Astrocyte (in vitro differentiated cells and primary cell): ENCODE data around the gene PLXNC1. TPM values are rescaled to one million over a fixed set of nuclear protein-coding genes. Genes with fewer than 3 reads are reported as not detected.

Experiments
- DNase-seq: peaks from one replicate; pipeline ENCODE4 v3.0.0-alpha.2; 2010; ENCODE audit warnings: low read depth
- FAIRE-seq: peaks from 2 replicates; lab custom pipeline; 2011; peaks lifted over from hg19 to GRCh38; lab: Jason Lieb, UNC
- H2AFZ ChIP-seq: 2 replicates; pipeline ENCODE4 v1.6.0; 2012; ENCODE audit warnings: low read depth, low read length, inconsistent platforms
- H3K27ac ChIP-seq: 2 replicates; pipeline ENCODE4 v1.5.1; 2011; ENCODE audit warnings: low read depth, low read length, inconsistent platforms
- H3K27me3 ChIP-seq: 2 replicates; pipeline ENCODE4 v1.6.0; 2011; ENCODE audit warnings: low read length, inconsistent platforms; ENCODE audit not compliant: insufficient read depth
- H3K36me3 ChIP-seq: 2 replicates; pipeline ENCODE4 v1.5.1; 2011; ENCODE audit warnings: low read length, inconsistent platforms; ENCODE audit not compliant: insufficient read depth
- H3K4me1 ChIP-seq: 2 replicates; pipeline ENCODE4 v1.5.1; 2011; ENCODE audit warnings: low read length, inconsistent platforms; ENCODE audit not compliant: insufficient read depth
- H3K4me2 ChIP-seq: 2 replicates; pipeline ENCODE4 v1.6.0; 2012; ENCODE audit warnings: low read length, inconsistent platforms
- H3K4me3 ChIP-seq: 2 replicates; pipeline ENCODE4 v1.5.1; 2011; ENCODE audit warnings: low read depth, mild to moderate bottlenecking, low read length, inconsistent platforms; ENCODE audit not compliant: insufficient read depth
- H3K79me2 ChIP-seq: 2 replicates; pipeline ENCODE4 v1.6.0; 2012; ENCODE audit warnings: mild to moderate bottlenecking, low read length, inconsistent platforms; ENCODE audit not compliant: insufficient read depth
- H3K9ac ChIP-seq: 2 replicates; pipeline ENCODE4 v1.6.0; 2012; ENCODE audit warnings: mild to moderate bottlenecking, low read length, inconsistent platforms
- H3K9me3 ChIP-seq: 2 replicates; pipeline ENCODE4 v1.5.1; 2012; ENCODE audit warnings: low read depth, mild to moderate bottlenecking, low read length, inconsistent platforms; ENCODE audit not compliant: insufficient read depth
- H4K20me1 ChIP-seq: 2 replicates; pipeline ENCODE4 v1.6.0; 2012; ENCODE audit warnings: low read length, inconsistent platforms; ENCODE audit not compliant: insufficient read depth
- H3K27ac Mint-ChIP-seq: one replicate; pipeline ENCODE4 v1.8.0; 2021; ENCODE audit warnings: mild to moderate bottlenecking, mixed read lengths; ENCODE audit not compliant: unreplicated experiment
- H3K27me3 Mint-ChIP-seq: one replicate; pipeline ENCODE4 v1.8.0; 2021; ENCODE audit warnings: low read depth, mixed read lengths; ENCODE audit not compliant: unreplicated experiment
- H3K36me3 Mint-ChIP-seq: one replicate; pipeline ENCODE4 v1.8.0; 2021; ENCODE audit warnings: low read depth, mixed read lengths; ENCODE audit not compliant: unreplicated experiment
- H3K4me1 Mint-ChIP-seq: one replicate; pipeline ENCODE4 v1.8.0; 2021; ENCODE audit warnings: low read depth, mixed read lengths; ENCODE audit not compliant: unreplicated experiment
- H3K4me3 Mint-ChIP-seq: one replicate; pipeline ENCODE4 v1.8.0; 2021; ENCODE audit warnings: mild to moderate bottlenecking, moderate library complexity, mixed read lengths; ENCODE audit not compliant: unreplicated experiment
- H3K9me3 Mint-ChIP-seq: one replicate; pipeline ENCODE4 v1.8.0; 2021; ENCODE audit warnings: mild to moderate bottlenecking, mixed read lengths; ENCODE audit not compliant: unreplicated experiment
- EZH2 ChIP-seq: IDR thresholded peaks from 2 replicates; pipeline ENCODE4 v1.6.1; 2012; ENCODE audit warnings: mild to moderate bottlenecking, low read length, inconsistent platforms; ENCODE audit not compliant: insufficient read depth
- total RNA-seq: library from RNA; stranded (reverse); gene quantifications from 2 replicates; pipeline ENCODE4 v1.2.1, GENCODE V29; 2021
- TF ChIP-seq, protein P1 (sequence below): IDR thresholded peaks from 2 replicates; pipeline ENCODE4 v1.5.1; 2011; ENCODE audit warnings: low read depth, mild to moderate bottlenecking, inconsistent platforms, low read length, moderate library complexity; ENCODE audit not compliant: insufficient read depth

The PLXNC1 gene
- total RNA-seq, 1 donor from 2014 or later = 6.9 TPM

- no peaks in the 10 kb centered on the region for H3K79me2 ChIP-seq
- no peaks in the 10 kb centered on the region for H3K9me3 ChIP-seq
- H3K9ac ChIP-seq = no peak overlapping the region
- no peak overlapping the region for H2AFZ ChIP-seq
- H3K4me3 ChIP-seq = no peak overlapping the region
- H4K20me1 ChIP-seq = no peaks in the 10 kb centered on the region
- no peak for DNase-seq
- no peaks in the 10 kb centered on the region for H3K36me3 ChIP-seq
- H3K27me3 Mint-ChIP-seq = no peaks in the 10 kb centered on the region
- no peak overlapping the region for H3K27ac Mint-ChIP-seq
- peaks cover 3% of the 10 kb centered on the region for H3K4me1 Mint-ChIP-seq
- peaks cover 29% of the 10 kb centered on the region for H3K36me3 Mint-ChIP-seq
- H3K4me2 ChIP-seq = no peak overlapping the region
- peaks cover 2% of the 10 kb centered on the region for H3K9me3 Mint-ChIP-seq
- no peak overlapping the region for H3K4me3 Mint-ChIP-seq
- FAIRE-seq = no peak
- no peak overlapping the region for H3K27ac ChIP-seq
- no peaks in the 10 kb centered on the region for H3K4me1 ChIP-seq
- no peaks in the 10 kb centered on the region for H3K27me3 ChIP-seq
- TF ChIP-seq, protein P1, sequence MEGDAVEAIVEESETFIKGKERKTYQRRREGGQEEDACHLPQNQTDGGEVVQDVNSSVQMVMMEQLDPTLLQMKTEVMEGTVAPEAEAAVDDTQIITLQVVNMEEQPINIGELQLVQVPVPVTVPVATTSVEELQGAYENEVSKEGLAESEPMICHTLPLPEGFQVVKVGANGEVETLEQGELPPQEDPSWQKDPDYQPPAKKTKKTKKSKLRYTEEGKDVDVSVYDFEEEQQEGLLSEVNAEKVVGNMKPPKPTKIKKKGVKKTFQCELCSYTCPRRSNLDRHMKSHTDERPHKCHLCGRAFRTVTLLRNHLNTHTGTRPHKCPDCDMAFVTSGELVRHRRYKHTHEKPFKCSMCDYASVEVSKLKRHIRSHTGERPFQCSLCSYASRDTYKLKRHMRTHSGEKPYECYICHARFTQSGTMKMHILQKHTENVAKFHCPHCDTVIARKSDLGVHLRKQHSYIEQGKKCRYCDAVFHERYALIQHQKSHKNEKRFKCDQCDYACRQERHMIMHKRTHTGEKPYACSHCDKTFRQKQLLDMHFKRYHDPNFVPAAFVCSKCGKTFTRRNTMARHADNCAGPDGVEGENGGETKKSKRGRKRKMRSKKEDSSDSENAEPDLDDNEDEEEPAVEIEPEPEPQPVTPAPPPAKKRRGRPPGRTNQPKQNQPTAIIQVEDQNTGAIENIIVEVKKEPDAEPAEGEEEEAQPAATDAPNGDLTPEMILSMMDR = no peak
- TF ChIP-seq EZH2 = no peak
Observed at GRCh38 chr12:94297096-94297699, 148.8 kb downstream of the PLXNC1 start.

GRCh38 chr12:94297876-94298505, 149.6 kb downstream of the PLXNC1 start:
- Histone ChIP-seq H3K27ac (no peak overlapping the region), H2AFZ (no peak overlapping the region), H3K79me2 (no peaks in the 10 kb centered on the region), H3K27me3 (no peaks in the 10 kb centered on the region), H3K9ac (no peak overlapping the region), H3K4me2 (no peak overlapping the region), H3K4me1 (no peaks in the 10 kb centered on the region), H4K20me1 (no peaks in the 10 kb centered on the region), H3K4me3 (no peak overlapping the region), H3K36me3 (no peaks in the 10 kb centered on the region), H3K9me3 (no peaks in the 10 kb centered on the region)
- no peak for DNase-seq
- TF ChIP-seq, protein P1 = no peak
- TF ChIP-seq EZH2 = no peak
- Mint-ChIP-seq H3K9me3 (peaks cover 2% of the 10 kb centered on the region), H3K4me3 (no peak overlapping the region), H3K36me3 (peaks cover 35% of the 10 kb centered on the region), H3K4me1 (peaks cover 3% of the 10 kb centered on the region), H3K27me3 (no peaks in the 10 kb centered on the region), H3K27ac (no peak overlapping the region)
- FAIRE-seq = no peak

DNA sequence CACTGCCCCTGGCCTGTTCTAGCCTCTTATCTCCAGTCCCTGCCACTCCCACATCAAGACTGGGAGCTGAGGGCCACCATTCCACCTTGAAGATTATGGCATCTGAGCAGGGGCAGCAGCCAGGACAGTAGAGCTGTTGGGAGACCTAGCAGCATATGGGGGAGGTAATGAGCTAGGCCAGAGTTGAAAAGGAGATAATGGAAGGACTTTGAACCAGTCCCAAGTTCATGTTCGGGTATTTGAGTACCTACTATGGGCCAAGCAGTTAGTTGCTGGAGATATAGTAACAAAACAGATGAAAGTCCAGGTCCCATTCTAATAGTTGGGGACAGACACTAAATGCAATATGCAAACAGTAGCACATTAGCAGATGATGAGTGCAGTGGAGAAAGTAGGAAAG, 151.5 kb downstream of the PLXNC1 start:
- FAIRE-seq (no peak), DNase-seq (no peak)
- Mint-ChIP-seq H3K4me1 (peaks cover 14% of the 10 kb centered on the region), H3K27ac (no peak overlapping the region), H3K4me3 (no peak overlapping the region), H3K27me3 (no peaks in the 10 kb centered on the region), H3K9me3 (peaks cover 2% of the 10 kb centered on the region), H3K36me3 (peaks cover 31% of the 10 kb centered on the region)
- Histone ChIP-seq H3K36me3 (no peaks in the 10 kb centered on the region), H3K79me2 (no peaks in the 10 kb centered on the region), H3K4me1 (peaks cover 5% of the 10 kb centered on the region), H3K4me2 (no peak overlapping the region), H4K20me1 (no peaks in the 10 kb centered on the region), H3K9me3 (no peaks in the 10 kb centered on the region), H3K4me3 (no peak overlapping the region), H2AFZ (no peak overlapping the region), H3K27me3 (no peaks in the 10 kb centered on the region), H3K9ac (no peak overlapping the region), H3K27ac (no peak overlapping the region)
- no peak for TF ChIP-seq EZH2
- TF ChIP-seq, protein P1 = no peak
